AG09309 (cell line): Measurements from ENCODE around the gene NRF1.
"Not testable (repeated sequence)": the region's sequence is repeated elsewhere in the genome, so short reads cannot be mapped to it uniquely, and the experiment has no call there.

Experiments
- DNase-seq: peaks from one replicate; pipeline ENCODE4 v3.0.0-alpha.2; 2010; ENCODE audit warnings: low read depth
- H3K4me3 ChIP-seq: 2 replicates; pipeline ENCODE4 v1.5.1; 2011; ENCODE audit warnings: mild to moderate bottlenecking, low read depth, low read length, moderate library complexity; ENCODE audit not compliant: control insufficient read depth
- CTCF ChIP-seq: IDR thresholded peaks from 2 replicates; pipeline ENCODE4 v1.5.1; 2011; ENCODE audit warnings: mild to moderate bottlenecking, low read depth, low read length, inconsistent platforms; ENCODE audit not compliant: insufficient read depth, control insufficient read depth; ENCODE audit errors: missing control alignments

The NRF1 gene

GRCh38 chr7:129611246-129612111 lies at the start of gene NRF1:
NRF1 (plus strand) TSS chr7:129611720; CDS start chr7:129657352, 45,632 bp downstream.
- DNase-seq = peak; percentile 64
- no peak for TF ChIP-seq CTCF
- H3K4me3 ChIP-seq = peak within 1 kb of the TSS; percentile 86

- H3K4me3 ChIP-seq = not testable (repeated sequence)
Observed at GRCh38 chr7:129566323-129566722, 45.2 kb upstream of the NRF1 start.

GRCh38 chr7:129567377-129567776 lies 44.1 kb upstream of the NRF1 start:
- no peak for DNase-seq
- no peak for TF ChIP-seq CTCF
- H3K4me3 ChIP-seq = no peak overlapping the region

More at GRCh38 chr7:129566323-129566722, 45.2 kb upstream of the NRF1 start:
- DNase-seq = not testable (repeated sequence)

- DNase-seq = no peak
- no peak overlapping the region for H3K4me3 ChIP-seq
- TF ChIP-seq CTCF = no peak
Observed at GRCh38 chr7:129568240-129568639, 43.3 kb upstream of the NRF1 start.

GRCh38 chr7:129569326-129569725 lies 42.2 kb upstream of the NRF1 start:
- no peak for TF ChIP-seq CTCF
- DNase-seq = no peak
- no peak overlapping the region for H3K4me3 ChIP-seq

- DNase-seq = peak; percentile 70
Observed at GRCh38 chr7:129569811-129570215, 41.7 kb upstream of the NRF1 start.

More at GRCh38 chr7:129569811-129570215, 41.7 kb upstream of the NRF1 start:
- no peak for TF ChIP-seq CTCF
- no peak overlapping the region for H3K4me3 ChIP-seq
